ENCODE measurements around the gene EPHA2. TPM values are rescaled to one million over a fixed set of nuclear protein-coding genes. Genes with fewer than 3 reads are reported as not detected.

EPHA2 gene
- total and polyA plus RNA-seq, 4 donors = 2.9 to 11.1 (median 6.8) TPM

GRCh38 chr1:16135501-16135900 lies 20.4 kb downstream of the EPHA2 start:
- Histone ChIP-seq H3K4me3 (ENCODE audit: low read depth in 1 of 3, low read length in 3 of 3) (no peak overlapping the region), H3K9me3 (ENCODE audit: control insufficient read depth in 4 of 4, low read length in 3 of 4) (no peaks in the 10 kb centered on the region), H3K36me3 (ENCODE audit: control insufficient read depth in 4 of 4, insufficient read depth in 3 of 4, low read depth in 1 of 4, low read length in 3 of 4) (peaks cover 21 to 60% (median 30%) of the 10 kb centered on the region in 4 donors), H3K4me1 (ENCODE audit: control insufficient read depth in 4 of 4, insufficient read depth in 4 of 4, low read length in 3 of 4) (no peaks in the 10 kb centered on the region), H3K27me3 (ENCODE audit: control insufficient read depth in 4 of 4, insufficient read depth in 4 of 4, low read length in 3 of 4) (no peaks in the 10 kb centered on the region), H3K9ac (ENCODE audit: low read depth in 1 of 2, low read length in 2 of 2) (no peak overlapping the region), H3K27ac (ENCODE audit: low read depth in 1 of 2, low read length in 2 of 2) (no peak overlapping the region)
- TF ChIP-seq, protein P1, sequence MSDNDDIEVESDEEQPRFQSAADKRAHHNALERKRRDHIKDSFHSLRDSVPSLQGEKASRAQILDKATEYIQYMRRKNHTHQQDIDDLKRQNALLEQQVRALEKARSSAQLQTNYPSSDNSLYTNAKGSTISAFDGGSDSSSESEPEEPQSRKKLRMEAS (IDR thresholded peaks at IDR 0.05) = no peak
- TF ChIP-seq RAD21 (IDR thresholded peaks at IDR 0.05) = no peak
- TF ChIP-seq EGR1 (IDR thresholded peaks at IDR 0.05; ENCODE audit: low read depth in 2 of 2) = no peak
- TF ChIP-seq HNF4G (IDR thresholded peaks at IDR 0.05) = no peak
- TF ChIP-seq TAF1 (conservative IDR thresholded peaks at IDR 0.05) = no peak
- TF ChIP-seq YY1 (IDR thresholded peaks at IDR 0.05) = no peak
- no peak for TF ChIP-seq HNF4A (conservative IDR thresholded peaks at IDR 0.05)
- TF ChIP-seq, protein P2, sequence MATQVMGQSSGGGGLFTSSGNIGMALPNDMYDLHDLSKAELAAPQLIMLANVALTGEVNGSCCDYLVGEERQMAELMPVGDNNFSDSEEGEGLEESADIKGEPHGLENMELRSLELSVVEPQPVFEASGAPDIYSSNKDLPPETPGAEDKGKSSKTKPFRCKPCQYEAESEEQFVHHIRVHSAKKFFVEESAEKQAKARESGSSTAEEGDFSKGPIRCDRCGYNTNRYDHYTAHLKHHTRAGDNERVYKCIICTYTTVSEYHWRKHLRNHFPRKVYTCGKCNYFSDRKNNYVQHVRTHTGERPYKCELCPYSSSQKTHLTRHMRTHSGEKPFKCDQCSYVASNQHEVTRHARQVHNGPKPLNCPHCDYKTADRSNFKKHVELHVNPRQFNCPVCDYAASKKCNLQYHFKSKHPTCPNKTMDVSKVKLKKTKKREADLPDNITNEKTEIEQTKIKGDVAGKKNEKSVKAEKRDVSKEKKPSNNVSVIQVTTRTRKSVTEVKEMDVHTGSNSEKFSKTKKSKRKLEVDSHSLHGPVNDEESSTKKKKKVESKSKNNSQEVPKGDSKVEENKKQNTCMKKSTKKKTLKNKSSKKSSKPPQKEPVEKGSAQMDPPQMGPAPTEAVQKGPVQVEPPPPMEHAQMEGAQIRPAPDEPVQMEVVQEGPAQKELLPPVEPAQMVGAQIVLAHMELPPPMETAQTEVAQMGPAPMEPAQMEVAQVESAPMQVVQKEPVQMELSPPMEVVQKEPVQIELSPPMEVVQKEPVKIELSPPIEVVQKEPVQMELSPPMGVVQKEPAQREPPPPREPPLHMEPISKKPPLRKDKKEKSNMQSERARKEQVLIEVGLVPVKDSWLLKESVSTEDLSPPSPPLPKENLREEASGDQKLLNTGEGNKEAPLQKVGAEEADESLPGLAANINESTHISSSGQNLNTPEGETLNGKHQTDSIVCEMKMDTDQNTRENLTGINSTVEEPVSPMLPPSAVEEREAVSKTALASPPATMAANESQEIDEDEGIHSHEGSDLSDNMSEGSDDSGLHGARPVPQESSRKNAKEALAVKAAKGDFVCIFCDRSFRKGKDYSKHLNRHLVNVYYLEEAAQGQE (IDR thresholded peaks at IDR 0.05) = no peak
- TF ChIP-seq JUND (IDR thresholded peaks at IDR 0.05) = no peak
- TF ChIP-seq FOXA2 (IDR thresholded peaks at IDR 0.05) = no peak
- TF ChIP-seq, protein P3, sequence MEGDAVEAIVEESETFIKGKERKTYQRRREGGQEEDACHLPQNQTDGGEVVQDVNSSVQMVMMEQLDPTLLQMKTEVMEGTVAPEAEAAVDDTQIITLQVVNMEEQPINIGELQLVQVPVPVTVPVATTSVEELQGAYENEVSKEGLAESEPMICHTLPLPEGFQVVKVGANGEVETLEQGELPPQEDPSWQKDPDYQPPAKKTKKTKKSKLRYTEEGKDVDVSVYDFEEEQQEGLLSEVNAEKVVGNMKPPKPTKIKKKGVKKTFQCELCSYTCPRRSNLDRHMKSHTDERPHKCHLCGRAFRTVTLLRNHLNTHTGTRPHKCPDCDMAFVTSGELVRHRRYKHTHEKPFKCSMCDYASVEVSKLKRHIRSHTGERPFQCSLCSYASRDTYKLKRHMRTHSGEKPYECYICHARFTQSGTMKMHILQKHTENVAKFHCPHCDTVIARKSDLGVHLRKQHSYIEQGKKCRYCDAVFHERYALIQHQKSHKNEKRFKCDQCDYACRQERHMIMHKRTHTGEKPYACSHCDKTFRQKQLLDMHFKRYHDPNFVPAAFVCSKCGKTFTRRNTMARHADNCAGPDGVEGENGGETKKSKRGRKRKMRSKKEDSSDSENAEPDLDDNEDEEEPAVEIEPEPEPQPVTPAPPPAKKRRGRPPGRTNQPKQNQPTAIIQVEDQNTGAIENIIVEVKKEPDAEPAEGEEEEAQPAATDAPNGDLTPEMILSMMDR (IDR thresholded peaks at IDR 0.05; ENCODE audit: low read depth, low read length, missing input control) = no peak
- no peak for DNase-seq (ENCODE audit: low spot score)
- WGBS = 89% methylated on average over 12 of the region's 12 CpGs

DNA sequence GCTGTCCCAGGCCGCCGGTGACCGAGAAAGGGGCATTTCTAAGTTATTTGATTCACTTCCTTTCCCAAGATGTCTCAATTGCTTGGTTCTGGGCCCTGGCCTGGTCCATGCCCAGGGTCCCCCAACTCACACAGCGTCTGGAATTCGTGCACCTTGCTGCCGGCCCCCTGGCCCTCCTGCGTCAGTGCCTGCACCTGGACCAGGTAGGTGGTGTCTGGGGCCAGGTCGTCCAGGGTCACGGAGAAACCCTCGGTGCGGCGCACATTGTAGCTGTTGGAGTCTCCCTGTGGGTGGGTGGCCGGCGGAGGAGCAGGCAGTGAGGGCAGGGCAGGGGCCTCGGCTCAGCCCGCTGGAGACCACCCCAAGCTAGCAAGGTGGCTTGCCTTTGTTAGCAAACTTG lies 21.0 kb downstream of the EPHA2 start:
- peaks cover 23 to 66% (median 33%) of the 10 kb centered on the region in 4 donors for H3K36me3 ChIP-seq (ENCODE audit: control insufficient read depth in 4 of 4, insufficient read depth in 3 of 4, low read depth in 1 of 4, low read length in 3 of 4)
- 94% methylated on average over 16 of the region's 16 CpGs for WGBS
- H3K4me1 ChIP-seq (ENCODE audit: control insufficient read depth in 4 of 4, insufficient read depth in 4 of 4, low read length in 3 of 4) = no peaks in the 10 kb centered on the region
- H3K27me3 ChIP-seq (ENCODE audit: control insufficient read depth in 4 of 4, insufficient read depth in 4 of 4, low read length in 3 of 4) = no peaks in the 10 kb centered on the region
- no peaks in the 10 kb centered on the region for H3K9me3 ChIP-seq (ENCODE audit: control insufficient read depth in 4 of 4, low read length in 3 of 4)
- TF ChIP-seq NR2F2 (IDR thresholded peaks at IDR 0.05) (no peak), HNF4G (IDR thresholded peaks at IDR 0.05) (no peak), FOXA1 (IDR thresholded peaks at IDR 0.05) (no peak), TAF1 (conservative IDR thresholded peaks at IDR 0.05) (no peak), YY1 (IDR thresholded peaks at IDR 0.05) (no peak), SP1 (IDR thresholded peaks at IDR 0.05) (no peak), ATF3 (IDR thresholded peaks at IDR 0.05) (no peak), HNF4A (conservative IDR thresholded peaks at IDR 0.05) (no peak), RAD21 (IDR thresholded peaks at IDR 0.05) (no peak), JUND (IDR thresholded peaks at IDR 0.05) (no peak)
- TF ChIP-seq, protein P3 (IDR thresholded peaks at IDR 0.05; ENCODE audit: low read depth, low read length, missing input control) = no peak
- TF ChIP-seq, protein P4, sequence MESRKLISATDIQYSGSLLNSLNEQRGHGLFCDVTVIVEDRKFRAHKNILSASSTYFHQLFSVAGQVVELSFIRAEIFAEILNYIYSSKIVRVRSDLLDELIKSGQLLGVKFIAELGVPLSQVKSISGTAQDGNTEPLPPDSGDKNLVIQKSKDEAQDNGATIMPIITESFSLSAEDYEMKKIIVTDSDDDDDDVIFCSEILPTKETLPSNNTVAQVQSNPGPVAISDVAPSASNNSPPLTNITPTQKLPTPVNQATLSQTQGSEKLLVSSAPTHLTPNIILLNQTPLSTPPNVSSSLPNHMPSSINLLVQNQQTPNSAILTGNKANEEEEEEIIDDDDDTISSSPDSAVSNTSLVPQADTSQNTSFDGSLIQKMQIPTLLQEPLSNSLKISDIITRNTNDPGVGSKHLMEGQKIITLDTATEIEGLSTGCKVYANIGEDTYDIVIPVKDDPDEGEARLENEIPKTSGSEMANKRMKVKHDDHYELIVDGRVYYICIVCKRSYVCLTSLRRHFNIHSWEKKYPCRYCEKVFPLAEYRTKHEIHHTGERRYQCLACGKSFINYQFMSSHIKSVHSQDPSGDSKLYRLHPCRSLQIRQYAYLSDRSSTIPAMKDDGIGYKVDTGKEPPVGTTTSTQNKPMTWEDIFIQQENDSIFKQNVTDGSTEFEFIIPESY (IDR thresholded peaks at IDR 0.05) = no peak
- TF ChIP-seq, protein P1 (IDR thresholded peaks at IDR 0.05) = no peak
- TF ChIP-seq, protein P2 (IDR thresholded peaks at IDR 0.05) = no peak
- no peak overlapping the region for H3K9ac ChIP-seq (ENCODE audit: low read depth in 1 of 2, low read length in 2 of 2)
- no peak overlapping the region for H3K27ac ChIP-seq (ENCODE audit: low read depth in 1 of 2, low read length in 2 of 2)
- no peak for DNase-seq (ENCODE audit: low spot score)
- no peak overlapping the region for H3K4me3 ChIP-seq (ENCODE audit: low read depth in 1 of 3, low read length in 3 of 3)

Data from liver (tissue), 9 donors.